ENCODE data around the gene MMD2. TPM values are rescaled to one million over a fixed set of nuclear protein-coding genes. Genes with fewer than 3 reads are reported as not detected.

MMD2 gene
- total RNA-seq, 4 donors from 2014 or later = 0.63 TPM; not detected in 3

- no peaks in the 10 kb centered on the region for H3K9me3 ChIP-seq
- H3K27me3 ChIP-seq = no peaks in the 10 kb centered on the region
- peaks cover 0 to 54% (median 0%) of the 10 kb centered on the region in 3 donors for H3K36me3 ChIP-seq
- no peak overlapping the region for H3K27ac ChIP-seq
- no peak overlapping the region for H3K4me3 ChIP-seq
- TF ChIP-seq POLR2A (IDR thresholded peaks at IDR 0.05) = no peak
- no peak for TF ChIP-seq CTCF (IDR thresholded peaks at IDR 0.05)
- no peak for TF ChIP-seq EP300 (IDR thresholded peaks at IDR 0.05)
- DNase-seq (ENCODE audit: low spot score in 2 of 2) = no peak
- 97 to 98% methylated on average over 18 of the region's 18 CpGs for WGBS, 2 donors
- peaks cover 0 to 42% (median 8%) of the 10 kb centered on the region in 4 donors for H3K4me1 ChIP-seq
These were observed 82.4 kb downstream of the MMD2 start for GRCh38 chr7:4876586-4876985.

GRCh38 chr7:4875391-4875790 is 83.6 kb downstream of the MMD2 start:
- no peaks in the 10 kb centered on the region for H3K9me3 ChIP-seq
- H3K36me3 ChIP-seq = peaks cover 0 to 60% (median 0%) of the 10 kb centered on the region in 3 donors
- DNase-seq (ENCODE audit: low spot score in 2 of 2) = no peak
- TF ChIP-seq CTCF (IDR thresholded peaks at IDR 0.05) (no peak), POLR2A (IDR thresholded peaks at IDR 0.05) (no peak), EP300 (IDR thresholded peaks at IDR 0.05) (no peak)
- no peaks in the 10 kb centered on the region for H3K27me3 ChIP-seq
- WGBS, 2 donors = 91 to 93% methylated on average over 15 of the region's 15 CpGs
- H3K4me1 ChIP-seq = peaks cover 0 to 32% (median 7%) of the 10 kb centered on the region in 4 donors
- no peak overlapping the region for H3K27ac ChIP-seq
- no peak overlapping the region for H3K4me3 ChIP-seq

- TF ChIP-seq POLR2A (IDR thresholded peaks at IDR 0.05) (no peak), CTCF (IDR thresholded peaks at IDR 0.05) (no peak), EP300 (IDR thresholded peaks at IDR 0.05) (no peak)
- no peak overlapping the region for H3K27ac ChIP-seq
- peaks cover 0 to 9% (median 2%) of the 10 kb centered on the region in 4 donors for H3K9me3 ChIP-seq
- H3K4me1 ChIP-seq = peaks cover 0 to 12% (median under 1%) of the 10 kb centered on the region in 4 donors
- WGBS, 2 donors = 88 to 89% methylated on average over 28 to 31 of the region's 31 CpGs
- peaks cover 0 to 77% (median 0%) of the 10 kb centered on the region in 3 donors for H3K36me3 ChIP-seq
- no peak overlapping the region for H3K4me3 ChIP-seq
- H3K27me3 ChIP-seq = no peaks in the 10 kb centered on the region
- DNase-seq (ENCODE audit: low spot score in 2 of 2) = no peak
These were observed 85.7 kb downstream of the MMD2 start for GRCh38 chr7:4873071-4873944.

GRCh38 chr7:4871930-4872675 is 86.9 kb downstream of the MMD2 start:
- TF ChIP-seq EP300 (IDR thresholded peaks at IDR 0.05) (no peak), POLR2A (IDR thresholded peaks at IDR 0.05) (no peak), CTCF (IDR thresholded peaks at IDR 0.05) (no peak)
- Histone ChIP-seq H3K36me3 (peaks cover 0 to 72% (median 0%) of the 10 kb centered on the region in 3 donors), H3K27me3 (no peaks in the 10 kb centered on the region), H3K4me3 (no peak overlapping the region), H3K9me3 (peaks cover 0 to 16% (median 3%) of the 10 kb centered on the region in 4 donors), H3K27ac (no peak overlapping the region), H3K4me1 (peaks cover 0 to 6% (median 0%) of the 10 kb centered on the region in 4 donors)
- no peak for DNase-seq (ENCODE audit: low spot score in 2 of 2)
- WGBS, 2 donors = 63 to 75% methylated on average over 19 of the region's 19 CpGs

Measured in tibial nerve (tissue), 4 donors.